ENCODE results near the gene SCUBE3. TPM values are rescaled to one million over a fixed set of nuclear protein-coding genes. Genes with fewer than 3 reads are reported as not detected.

Gene SCUBE3
- total RNA-seq, 1 donor: 26.8 TPM

DNA sequence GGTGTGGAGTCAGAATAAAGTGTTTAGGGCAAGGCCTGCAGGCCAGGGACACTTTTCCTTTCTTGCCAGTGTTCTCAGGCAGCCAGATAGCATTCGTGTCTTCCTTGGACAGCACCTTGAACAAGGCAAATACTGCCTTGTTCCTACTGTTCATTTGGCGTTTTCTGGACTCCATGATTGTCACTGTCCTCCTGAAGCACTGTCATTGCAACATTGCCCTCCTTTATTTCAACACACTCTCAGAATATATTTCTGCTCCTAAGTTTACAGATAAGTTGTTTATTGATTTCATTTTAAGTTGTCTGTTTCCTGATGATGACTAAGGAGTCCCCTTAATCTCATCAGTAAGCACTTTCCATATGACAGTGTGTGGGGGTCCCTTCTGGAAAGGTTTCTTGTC, 68.7 kb downstream of the SCUBE3 start:
- no peak for DNase-seq (ENCODE audit: low read depth)
- no peak overlapping the region for H3K4me3 ChIP-seq (ENCODE audit: low read depth, low read length)
- TF ChIP-seq, protein P1, sequence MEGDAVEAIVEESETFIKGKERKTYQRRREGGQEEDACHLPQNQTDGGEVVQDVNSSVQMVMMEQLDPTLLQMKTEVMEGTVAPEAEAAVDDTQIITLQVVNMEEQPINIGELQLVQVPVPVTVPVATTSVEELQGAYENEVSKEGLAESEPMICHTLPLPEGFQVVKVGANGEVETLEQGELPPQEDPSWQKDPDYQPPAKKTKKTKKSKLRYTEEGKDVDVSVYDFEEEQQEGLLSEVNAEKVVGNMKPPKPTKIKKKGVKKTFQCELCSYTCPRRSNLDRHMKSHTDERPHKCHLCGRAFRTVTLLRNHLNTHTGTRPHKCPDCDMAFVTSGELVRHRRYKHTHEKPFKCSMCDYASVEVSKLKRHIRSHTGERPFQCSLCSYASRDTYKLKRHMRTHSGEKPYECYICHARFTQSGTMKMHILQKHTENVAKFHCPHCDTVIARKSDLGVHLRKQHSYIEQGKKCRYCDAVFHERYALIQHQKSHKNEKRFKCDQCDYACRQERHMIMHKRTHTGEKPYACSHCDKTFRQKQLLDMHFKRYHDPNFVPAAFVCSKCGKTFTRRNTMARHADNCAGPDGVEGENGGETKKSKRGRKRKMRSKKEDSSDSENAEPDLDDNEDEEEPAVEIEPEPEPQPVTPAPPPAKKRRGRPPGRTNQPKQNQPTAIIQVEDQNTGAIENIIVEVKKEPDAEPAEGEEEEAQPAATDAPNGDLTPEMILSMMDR (IDR thresholded peaks at IDR 0.05; ENCODE audit: insufficient read depth, low read depth, low read length): no peak

DNA sequence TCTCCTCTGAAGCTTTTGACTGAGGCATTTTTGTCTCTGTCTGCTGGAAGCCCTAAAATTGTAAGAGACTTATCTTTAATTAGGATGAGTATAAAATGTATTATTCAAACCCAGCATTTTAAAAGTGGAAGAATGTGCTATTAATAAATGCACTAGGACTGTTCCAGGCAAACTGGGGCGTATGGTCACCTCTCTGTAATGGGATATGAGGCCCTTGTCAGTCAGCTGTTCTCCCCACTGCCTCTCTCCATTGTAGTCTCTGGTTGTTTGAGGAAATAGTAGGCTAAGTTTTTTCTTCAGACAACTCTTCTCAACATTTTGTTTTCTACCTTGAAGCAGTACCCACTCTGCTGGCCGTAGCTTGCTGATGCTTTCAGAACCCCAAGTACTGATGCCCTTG, 69.6 kb downstream of the SCUBE3 start:
- TF ChIP-seq, protein P1 (IDR thresholded peaks at IDR 0.05; ENCODE audit: insufficient read depth, low read depth, low read length): no peak
- DNase-seq (ENCODE audit: low read depth): no peak

DNA sequence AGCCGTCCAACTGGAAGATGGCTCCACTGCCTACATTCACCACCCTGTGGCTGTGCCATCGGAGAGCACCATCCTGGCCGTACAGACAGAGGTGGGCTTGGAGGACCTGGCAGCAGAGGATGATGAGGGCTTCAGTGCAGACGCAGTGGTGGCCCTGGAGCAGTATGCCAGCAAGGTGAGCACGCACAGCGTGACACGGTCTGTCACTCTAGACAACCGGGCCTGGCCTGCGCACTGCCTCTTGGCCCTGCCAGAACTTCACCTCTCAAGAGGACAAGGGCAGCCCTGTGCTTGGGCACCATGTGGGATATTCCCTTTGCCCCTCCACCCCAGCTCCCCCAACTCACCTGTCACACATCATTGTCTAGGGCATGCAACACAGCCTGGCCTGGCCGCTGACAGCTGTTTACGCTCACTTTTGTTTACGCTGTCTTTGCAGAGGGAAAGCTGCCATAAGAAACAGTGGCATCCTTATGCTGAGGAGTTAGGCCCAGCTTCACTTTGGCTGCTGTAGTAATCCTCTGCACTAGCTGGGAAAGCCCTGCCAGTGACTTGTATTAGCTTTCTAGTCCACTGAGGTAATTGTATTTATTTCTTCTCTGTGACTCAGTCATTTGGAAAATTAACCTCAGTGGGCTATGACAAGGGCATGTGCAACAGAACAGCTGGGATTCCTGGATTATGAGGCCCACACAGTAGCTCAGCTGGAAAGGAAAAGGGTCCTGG, 74.1 kb downstream of the SCUBE3 start:
- H3K4me3 ChIP-seq (ENCODE audit: low read depth, low read length): no peak overlapping the region
- TF ChIP-seq, protein P1 (IDR thresholded peaks at IDR 0.05; ENCODE audit: insufficient read depth, low read depth, low read length): no peak
- DNase-seq (ENCODE audit: low read depth): no peak

More for the DNA sequence above, 69.6 kb downstream of the SCUBE3 start:
- H3K4me3 ChIP-seq (ENCODE audit: low read depth, low read length): no peak overlapping the region

DNA sequence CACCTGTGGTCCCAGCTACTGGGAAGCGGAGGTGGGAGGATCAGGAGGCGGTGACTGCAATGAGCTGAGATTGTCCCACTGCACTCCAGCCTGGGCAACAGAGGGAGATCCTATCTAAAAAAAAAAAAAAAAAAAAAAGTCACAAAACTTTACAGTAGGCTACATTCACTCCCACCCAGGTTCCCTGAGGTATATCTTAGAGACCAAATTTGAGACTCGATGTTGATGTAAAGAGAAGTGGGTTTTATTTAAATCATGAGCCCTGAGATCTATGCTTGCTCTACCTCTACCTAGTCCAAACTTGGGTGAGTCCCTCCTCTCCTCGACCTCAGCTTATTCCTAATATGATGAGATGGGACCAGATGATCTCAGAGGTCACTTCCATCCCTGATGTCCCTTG, 75.1 kb downstream of the SCUBE3 start:
- H3K4me3 ChIP-seq (ENCODE audit: low read depth, low read length): no peak overlapping the region
- no peak for DNase-seq (ENCODE audit: low read depth)
- TF ChIP-seq, protein P1 (IDR thresholded peaks at IDR 0.05; ENCODE audit: insufficient read depth, low read depth, low read length): no peak

DNA sequence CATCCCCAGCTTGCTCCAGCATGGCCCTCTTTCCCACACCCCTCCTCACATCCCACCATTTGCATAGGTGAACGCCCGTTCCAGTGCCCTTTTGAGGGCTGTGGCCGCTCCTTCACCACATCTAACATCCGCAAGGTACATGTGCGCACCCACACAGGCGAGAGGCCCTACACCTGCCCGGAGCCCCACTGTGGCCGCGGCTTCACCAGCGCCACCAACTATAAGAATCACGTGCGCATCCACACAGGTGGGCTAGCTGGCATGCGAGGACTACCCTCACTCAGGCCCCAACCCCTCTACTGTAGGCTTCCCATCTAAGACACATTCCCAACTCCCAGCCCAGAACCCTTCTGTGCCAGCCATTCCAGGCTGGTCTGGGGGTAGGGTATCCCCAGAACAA, 77.7 kb downstream of the SCUBE3 start:
- no peak for DNase-seq (ENCODE audit: low read depth)
- no peak overlapping the region for H3K4me3 ChIP-seq (ENCODE audit: low read depth, low read length)
- TF ChIP-seq, protein P1 (IDR thresholded peaks at IDR 0.05; ENCODE audit: insufficient read depth, low read depth, low read length): no peak

DNA sequence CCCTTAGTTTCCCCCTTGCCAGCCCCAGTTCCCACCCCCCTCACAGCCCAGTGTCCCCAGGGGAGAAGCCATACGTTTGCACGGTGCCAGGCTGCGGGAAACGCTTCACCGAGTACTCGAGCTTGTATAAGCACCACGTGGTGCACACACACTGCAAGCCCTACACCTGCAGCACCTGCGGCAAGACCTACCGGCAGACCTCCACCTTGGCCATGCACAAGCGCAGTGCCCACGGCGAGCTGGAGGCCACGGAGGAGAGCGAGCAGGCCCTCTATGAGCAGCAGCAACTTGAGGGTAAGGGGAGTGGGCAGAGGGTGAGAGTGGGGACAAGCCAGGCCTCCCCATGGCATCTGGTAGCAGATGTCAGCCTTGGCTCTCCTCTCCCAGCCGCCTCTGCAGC, 78.7 kb downstream of the SCUBE3 start:
- DNase-seq (ENCODE audit: low read depth): no peak
- TF ChIP-seq, protein P1 (IDR thresholded peaks at IDR 0.05; ENCODE audit: insufficient read depth, low read depth, low read length): no peak
- H3K4me3 ChIP-seq (ENCODE audit: low read depth, low read length): no peak overlapping the region

DNA sequence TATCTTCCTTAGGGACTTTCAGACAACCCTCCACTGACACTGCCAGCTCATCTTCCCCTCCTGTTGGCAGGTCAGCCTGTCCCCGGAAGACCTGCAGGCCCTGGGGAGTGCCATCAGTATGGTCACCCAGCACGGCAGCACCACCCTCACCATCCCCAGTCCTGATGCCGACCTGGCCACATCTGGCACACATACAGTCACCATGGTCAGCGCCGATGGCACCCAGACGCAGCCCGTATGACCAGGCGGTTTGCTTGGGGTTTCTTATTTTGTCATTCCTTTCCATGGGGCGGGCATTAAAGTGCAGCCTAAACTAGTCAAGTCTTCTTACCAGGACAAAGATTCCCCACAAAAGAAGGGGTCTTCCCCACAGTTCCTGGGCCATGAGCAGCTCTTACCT, 79.9 kb downstream of the SCUBE3 start:
- TF ChIP-seq, protein P1 (IDR thresholded peaks at IDR 0.05; ENCODE audit: insufficient read depth, low read depth, low read length): no peak
- DNase-seq (ENCODE audit: low read depth): no peak
- no peak overlapping the region for H3K4me3 ChIP-seq (ENCODE audit: low read depth, low read length)

Measured in fibroblast of villous mesenchyme (primary cell).